HepG2 (cell line): ENCODE data around the gene CAPS. TPM values are rescaled to one million over a fixed set of nuclear protein-coding genes. Genes with fewer than 3 reads are reported as not detected.

ENCODE experiments used
- HMG20A ChIP-seq: IDR thresholded peaks from 2 replicates; pipeline ENCODE4 v1.6.1; 2016; ENCODE audit warnings: borderline replicate concordance
- NFATC3 ChIP-seq: sonication (generic); formaldehyde crosslinking; IDR thresholded peaks from 2 replicates; pipeline ENCODE4 v1.5.1; 2020; ENCODE audit warnings: mild to moderate bottlenecking, missing genetic modification reagents
- PCBP2 ChIP-seq: fragments of 200-400 bp; formaldehyde crosslinking; optimal IDR thresholded peaks from 2 replicates; pipeline ENCODE3; 2018; ENCODE audit warnings: low read length, low read depth; ENCODE audit not compliant: poor library complexity, severe bottlenecking
- POGZ ChIP-seq: sonication (generic); formaldehyde crosslinking; IDR thresholded peaks from 2 replicates; pipeline ENCODE4 v1.4.0; 2020; ENCODE audit warnings: mild to moderate bottlenecking, missing genetic modification reagents
- RELA ChIP-seq: sonication (generic); formaldehyde crosslinking; IDR thresholded peaks from 2 replicates; pipeline ENCODE4 v1.4.0; 2020; ENCODE audit warnings: missing genetic modification reagents
- YEATS2 ChIP-seq: sonication (generic); formaldehyde crosslinking; IDR thresholded peaks from 2 replicates; pipeline ENCODE4 v1.4.0; 2020; ENCODE audit warnings: missing genetic modification reagents, borderline replicate concordance
- ZBTB7A ChIP-seq: sonication (generic); formaldehyde crosslinking; IDR thresholded peaks from 2 replicates; pipeline ENCODE4 v1.8.0; 2022; ENCODE audit warnings: mild to moderate bottlenecking, missing genetic modification reagents
- ZFX ChIP-seq: sonication (generic); formaldehyde crosslinking; IDR thresholded peaks from 2 replicates; pipeline ENCODE4 v1.4.0; 2020; ENCODE audit warnings: mild to moderate bottlenecking, low read depth, missing genetic modification reagents, moderate library complexity
- ZNF484 ChIP-seq: sonication (generic); formaldehyde crosslinking; IDR thresholded peaks from 2 replicates; pipeline ENCODE4 v1.5.1; 2020; ENCODE audit warnings: mild to moderate bottlenecking, low read depth, missing genetic modification reagents, borderline replicate concordance
- polyA plus RNA-seq, 8 experiments: library from polyadenylated mRNA; depleted of rRNA in 3 of 8; stranded (reverse) in 7 of 8; unstranded in 1 of 8; fragments of >200 nt; fragmentation: Illumina TruSeq in 4 of 8; extraction: Trizol in 4 of 8; gene quantifications; 2 replicates each; pipeline versions ENCODE4 v1.2.1 to v1.2.3, GENCODE V29; 2011 to 2016; ENCODE audit warnings: low read depth in 4 of 8, missing spikeins in 1 of 8, mixed read lengths in 1 of 8; ENCODE audit not compliant: insufficient read depth in 1 of 8
- total RNA-seq, 5 experiments: library from RNA; depleted of rRNA; stranded (reverse); fragments of >200 nt; fragmentation: Illumina TruSeq; extraction: Trizol; gene quantifications; 2 replicates each; pipeline ENCODE4 v1.2.3, GENCODE V29; 2016; ENCODE audit warnings: low read depth in 1 of 5
- TF ChIP-seq, protein P1 (sequence below), 2 experiments: fragments of 450-650 bp in 1 of 2; sonication (generic) in 1 of 2; formaldehyde crosslinking; IDR thresholded peaks; 2 replicates each; pipeline versions ENCODE4 v1.5.0 to v1.8.0; 2020 to 2022; ENCODE audit warnings: mild to moderate bottlenecking in 1 of 2, missing genetic modification reagents in 1 of 2
- TF ChIP-seq, protein P2 (sequence below): sonication (generic); formaldehyde crosslinking; IDR thresholded peaks from 2 replicates; pipeline ENCODE4 v1.5.0; 2020; ENCODE audit warnings: mild to moderate bottlenecking, missing genetic modification reagents, moderate library complexity
- TF ChIP-seq, protein P3 (sequence below): sonication (generic); formaldehyde crosslinking; IDR thresholded peaks from 2 replicates; pipeline ENCODE4 v1.4.0; 2020; ENCODE audit warnings: missing genetic modification reagents; ENCODE audit errors: not compliant biosample characterization
- TF ChIP-seq, protein P4 (sequence below): sonication (generic); formaldehyde crosslinking; IDR thresholded peaks from one replicate; pipeline ENCODE4 v1.5.1; 2020; ENCODE audit warnings: mild to moderate bottlenecking, missing genetic modification reagents; ENCODE audit errors: not compliant biosample characterization
- TF ChIP-seq, protein P5 (sequence below): IDR thresholded peaks from 2 replicates; pipeline ENCODE4 v1.6.1; 2012; ENCODE audit warnings: low read depth, low read length, improper control_type of control experiment

The CAPS gene
- total and polyA plus RNA-seq, 2 of the 13 experiments (the other 11 are each of a cell fraction or from before 2014, with no cell fraction given): 3.1 TPM

DNA sequence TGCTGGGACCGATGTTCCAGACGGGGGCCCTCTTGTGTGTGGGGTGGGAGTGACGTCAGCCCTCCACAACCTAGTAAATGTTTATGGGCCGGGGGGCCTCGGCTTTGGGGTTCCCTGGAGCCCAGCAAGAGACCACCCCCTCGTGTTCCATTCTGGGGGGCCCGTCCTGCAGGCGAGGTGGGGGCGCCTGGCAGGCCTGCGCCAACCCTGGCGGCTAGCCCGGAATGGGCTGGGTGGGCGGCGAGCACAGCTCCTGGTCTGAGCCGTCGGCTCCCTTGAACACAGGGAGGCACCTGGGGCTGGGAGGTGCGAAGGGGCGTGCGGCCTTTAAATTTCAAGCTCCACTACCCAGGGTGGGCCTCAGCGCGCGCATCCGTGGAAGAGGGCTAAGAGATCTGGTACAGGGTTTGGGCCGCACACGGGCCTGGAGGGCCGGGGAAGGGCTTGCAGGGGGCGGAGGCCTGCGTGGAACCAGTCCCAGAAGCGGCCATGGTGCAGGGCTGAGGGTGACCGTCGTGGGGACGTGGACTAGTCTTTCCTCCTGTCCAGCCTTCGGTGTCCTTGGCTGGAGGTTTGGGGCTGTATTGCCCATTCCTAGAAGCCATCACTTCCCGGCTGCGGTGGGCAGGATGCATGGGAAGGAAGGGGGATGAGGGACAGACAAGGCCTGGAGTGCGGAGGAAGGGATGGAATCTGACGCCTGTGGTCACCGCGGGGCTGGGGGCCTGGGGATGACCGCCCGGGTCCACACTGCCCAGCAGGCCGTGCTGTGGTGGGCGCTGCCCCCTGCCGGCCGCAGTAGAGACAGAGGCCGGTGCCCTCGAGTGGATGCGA lies 21.9 kb upstream of the CAPS start (continued):
- TF ChIP-seq POGZ (CRISPR knock-in tag): no peak
- TF ChIP-seq ZFX (CRISPR knock-in tag): peak; percentile 75
- no peak for TF ChIP-seq HMG20A (CRISPR knock-in tag)
- TF ChIP-seq, protein P1, sequence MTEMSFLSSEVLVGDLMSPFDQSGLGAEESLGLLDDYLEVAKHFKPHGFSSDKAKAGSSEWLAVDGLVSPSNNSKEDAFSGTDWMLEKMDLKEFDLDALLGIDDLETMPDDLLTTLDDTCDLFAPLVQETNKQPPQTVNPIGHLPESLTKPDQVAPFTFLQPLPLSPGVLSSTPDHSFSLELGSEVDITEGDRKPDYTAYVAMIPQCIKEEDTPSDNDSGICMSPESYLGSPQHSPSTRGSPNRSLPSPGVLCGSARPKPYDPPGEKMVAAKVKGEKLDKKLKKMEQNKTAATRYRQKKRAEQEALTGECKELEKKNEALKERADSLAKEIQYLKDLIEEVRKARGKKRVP (CRISPR knock-in tag; IDR thresholded peaks at IDR 0.05): no peak
- TF ChIP-seq ZNF484 (CRISPR knock-in tag): no peak
- TF ChIP-seq, protein P2, sequence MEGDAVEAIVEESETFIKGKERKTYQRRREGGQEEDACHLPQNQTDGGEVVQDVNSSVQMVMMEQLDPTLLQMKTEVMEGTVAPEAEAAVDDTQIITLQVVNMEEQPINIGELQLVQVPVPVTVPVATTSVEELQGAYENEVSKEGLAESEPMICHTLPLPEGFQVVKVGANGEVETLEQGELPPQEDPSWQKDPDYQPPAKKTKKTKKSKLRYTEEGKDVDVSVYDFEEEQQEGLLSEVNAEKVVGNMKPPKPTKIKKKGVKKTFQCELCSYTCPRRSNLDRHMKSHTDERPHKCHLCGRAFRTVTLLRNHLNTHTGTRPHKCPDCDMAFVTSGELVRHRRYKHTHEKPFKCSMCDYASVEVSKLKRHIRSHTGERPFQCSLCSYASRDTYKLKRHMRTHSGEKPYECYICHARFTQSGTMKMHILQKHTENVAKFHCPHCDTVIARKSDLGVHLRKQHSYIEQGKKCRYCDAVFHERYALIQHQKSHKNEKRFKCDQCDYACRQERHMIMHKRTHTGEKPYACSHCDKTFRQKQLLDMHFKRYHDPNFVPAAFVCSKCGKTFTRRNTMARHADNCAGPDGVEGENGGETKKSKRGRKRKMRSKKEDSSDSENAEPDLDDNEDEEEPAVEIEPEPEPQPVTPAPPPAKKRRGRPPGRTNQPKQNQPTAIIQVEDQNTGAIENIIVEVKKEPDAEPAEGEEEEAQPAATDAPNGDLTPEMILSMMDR (CRISPR knock-in tag): peak; percentile 98
- TF ChIP-seq RELA: no peak
- TF ChIP-seq, protein P3, sequence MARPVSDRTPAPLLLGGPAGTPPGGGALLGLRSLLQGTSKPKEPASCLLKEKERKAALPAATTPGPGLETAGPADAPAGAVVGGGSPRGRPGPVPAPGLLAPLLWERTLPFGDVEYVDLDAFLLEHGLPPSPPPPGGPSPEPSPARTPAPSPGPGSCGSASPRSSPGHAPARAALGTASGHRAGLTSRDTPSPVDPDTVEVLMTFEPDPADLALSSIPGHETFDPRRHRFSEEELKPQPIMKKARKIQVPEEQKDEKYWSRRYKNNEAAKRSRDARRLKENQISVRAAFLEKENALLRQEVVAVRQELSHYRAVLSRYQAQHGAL (CRISPR knock-in tag): no peak
- TF ChIP-seq, protein P4, sequence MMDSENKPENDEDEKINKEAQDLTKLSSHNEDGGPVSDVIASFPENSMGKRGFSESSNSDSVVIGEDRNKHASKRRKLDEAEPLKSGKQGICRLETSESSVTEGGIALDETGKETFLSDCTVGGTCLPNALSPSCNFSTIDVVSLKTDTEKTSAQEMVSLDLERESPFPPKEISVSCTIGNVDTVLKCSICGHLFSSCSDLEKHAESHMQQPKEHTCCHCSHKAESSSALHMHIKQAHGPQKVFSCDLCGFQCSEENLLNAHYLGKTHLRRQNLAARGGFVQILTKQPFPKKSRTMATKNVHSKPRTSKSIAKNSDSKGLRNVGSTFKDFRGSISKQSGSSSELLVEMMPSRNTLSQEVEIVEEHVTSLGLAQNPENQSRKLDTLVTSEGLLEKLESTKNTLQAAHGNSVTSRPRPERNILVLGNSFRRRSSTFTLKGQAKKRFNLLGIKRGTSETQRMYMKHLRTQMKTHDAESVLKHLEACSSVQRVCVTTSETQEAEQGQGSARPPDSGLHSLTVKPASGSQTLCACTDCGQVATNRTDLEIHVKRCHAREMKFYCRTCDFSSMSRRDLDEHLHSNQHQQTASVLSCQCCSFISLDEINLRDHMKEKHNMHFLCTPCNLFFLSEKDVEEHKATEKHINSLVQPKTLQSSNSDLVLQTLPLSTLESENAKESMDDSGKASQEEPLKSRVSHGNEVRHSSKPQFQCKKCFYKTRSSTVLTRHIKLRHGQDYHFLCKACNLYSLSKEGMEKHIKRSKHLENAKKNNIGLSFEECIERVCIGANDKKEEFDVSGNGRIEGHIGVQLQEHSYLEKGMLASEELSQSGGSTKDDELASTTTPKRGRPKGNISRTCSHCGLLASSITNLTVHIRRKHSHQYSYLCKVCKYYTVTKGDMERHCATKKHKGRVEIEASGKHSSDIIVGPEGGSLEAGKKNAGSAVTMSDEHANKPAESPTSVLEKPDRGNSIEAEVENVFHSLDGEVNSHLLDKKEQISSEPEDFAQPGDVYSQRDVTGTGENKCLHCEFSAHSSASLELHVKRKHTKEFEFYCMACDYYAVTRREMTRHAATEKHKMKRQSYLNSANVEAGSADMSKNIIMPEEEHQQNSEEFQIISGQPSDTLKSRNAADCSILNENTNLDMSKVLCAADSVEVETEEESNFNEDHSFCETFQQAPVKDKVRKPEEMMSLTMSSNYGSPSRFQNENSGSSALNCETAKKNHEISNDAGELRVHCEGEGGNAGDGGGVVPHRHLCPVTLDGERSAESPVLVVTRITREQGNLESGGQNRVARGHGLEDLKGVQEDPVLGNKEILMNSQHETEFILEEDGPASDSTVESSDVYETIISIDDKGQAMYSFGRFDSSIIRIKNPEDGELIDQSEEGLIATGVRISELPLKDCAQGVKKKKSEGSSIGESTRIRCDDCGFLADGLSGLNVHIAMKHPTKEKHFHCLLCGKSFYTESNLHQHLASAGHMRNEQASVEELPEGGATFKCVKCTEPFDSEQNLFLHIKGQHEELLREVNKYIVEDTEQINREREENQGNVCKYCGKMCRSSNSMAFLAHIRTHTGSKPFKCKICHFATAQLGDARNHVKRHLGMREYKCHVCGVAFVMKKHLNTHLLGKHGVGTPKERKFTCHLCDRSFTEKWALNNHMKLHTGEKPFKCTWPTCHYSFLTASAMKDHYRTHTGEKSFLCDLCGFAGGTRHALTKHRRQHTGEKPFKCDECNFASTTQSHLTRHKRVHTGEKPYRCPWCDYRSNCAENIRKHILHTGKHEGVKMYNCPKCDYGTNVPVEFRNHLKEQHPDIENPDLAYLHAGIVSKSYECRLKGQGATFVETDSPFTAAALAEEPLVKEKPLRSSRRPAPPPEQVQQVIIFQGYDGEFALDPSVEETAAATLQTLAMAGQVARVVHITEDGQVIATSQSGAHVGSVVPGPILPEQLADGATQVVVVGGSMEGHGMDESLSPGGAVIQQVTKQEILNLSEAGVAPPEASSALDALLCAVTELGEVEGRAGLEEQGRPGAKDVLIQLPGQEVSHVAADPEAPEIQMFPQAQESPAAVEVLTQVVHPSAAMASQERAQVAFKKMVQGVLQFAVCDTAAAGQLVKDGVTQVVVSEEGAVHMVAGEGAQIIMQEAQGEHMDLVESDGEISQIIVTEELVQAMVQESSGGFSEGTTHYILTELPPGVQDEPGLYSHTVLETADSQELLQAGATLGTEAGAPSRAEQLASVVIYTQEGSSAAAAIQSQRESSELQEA (CRISPR knock-in tag): no peak
- no peak for TF ChIP-seq PCBP2
- TF ChIP-seq YEATS2 (CRISPR knock-in tag): 0 out of 2 replicates have a peak, but pooled peaks have one; percentile 22
- TF ChIP-seq, protein P5, sequence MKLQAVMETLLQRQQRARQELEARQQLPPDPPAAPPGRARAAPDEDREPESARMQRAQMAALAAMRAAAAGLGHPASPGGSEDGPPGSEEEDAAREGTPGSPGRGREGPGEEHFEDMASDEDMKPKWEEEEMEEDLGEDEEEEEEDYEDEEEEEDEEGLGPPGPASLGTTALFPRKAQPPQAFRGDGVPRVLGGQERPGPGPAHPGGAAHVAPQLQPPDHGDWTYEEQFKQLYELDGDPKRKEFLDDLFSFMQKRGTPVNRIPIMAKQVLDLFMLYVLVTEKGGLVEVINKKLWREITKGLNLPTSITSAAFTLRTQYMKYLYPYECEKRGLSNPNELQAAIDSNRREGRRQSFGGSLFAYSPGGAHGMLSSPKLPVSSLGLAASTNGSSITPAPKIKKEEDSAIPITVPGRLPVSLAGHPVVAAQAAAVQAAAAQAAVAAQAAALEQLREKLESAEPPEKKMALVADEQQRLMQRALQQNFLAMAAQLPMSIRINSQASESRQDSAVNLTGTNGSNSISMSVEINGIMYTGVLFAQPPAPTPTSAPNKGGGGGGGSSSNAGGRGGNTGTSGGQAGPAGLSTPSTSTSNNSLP: no peak
- TF ChIP-seq ZBTB7A (CRISPR knock-in tag): peak; percentile 94; the same call in 1 of the 2 replicates
- no peak for TF ChIP-seq NFATC3 (CRISPR knock-in tag)
